H1 (cell line): Measurements from ENCODE around the gene CAPN11. TPM values are rescaled to one million over a fixed set of nuclear protein-coding genes. Genes with fewer than 3 reads are reported as not detected.

ENCODE experiments used
- BACH1 ChIP-seq: IDR thresholded peaks from 2 replicates; pipeline ENCODE4 v1.6.1; 2012; ENCODE audit warnings: low read length, improper control_type of control experiment
- CBX5 ChIP-seq: fragments of 300-800, 300-1000 bp; sonication (generic); IDR thresholded peaks from 2 replicates; pipeline ENCODE4 v1.7.1; 2016; ENCODE audit warnings: antibody characterized with exemption, low read length, low read depth
- CEBPB ChIP-seq: IDR thresholded peaks from 2 replicates; pipeline ENCODE4 v1.6.1; 2012; ENCODE audit warnings: low read depth, low read length
- E2F6 ChIP-seq: IDR thresholded peaks from 2 replicates; pipeline ENCODE4 v1.6.1; 2012; ENCODE audit warnings: inconsistent platforms
- KDM4A ChIP-seq: IDR thresholded peaks from one replicate; pipeline ENCODE4 v1.7.1; 2012; ENCODE audit warnings: low read depth, mild to moderate bottlenecking, moderate library complexity, low read length, inconsistent platforms; ENCODE audit not compliant: severe bottlenecking
- SIRT6 ChIP-seq: IDR thresholded peaks from one replicate; pipeline ENCODE4 v1.7.1; 2012; ENCODE audit warnings: low read length, inconsistent platforms
- TBP ChIP-seq: IDR thresholded peaks from 2 replicates; pipeline ENCODE4 v1.6.1; 2011; ENCODE audit warnings: low read depth, low read length, improper control_type of control experiment
- ZNF274 ChIP-seq: IDR thresholded peaks from 2 replicates; pipeline ENCODE4 v1.7.0; 2012; ENCODE audit warnings: low read length, borderline replicate concordance; ENCODE audit errors: extremely low read depth
- polyA plus RNA-seq, 7 experiments: library from polyadenylated mRNA; depleted of rRNA in 3 of 7; stranded (reverse) in 5 of 7; unstranded in 2 of 7; fragments of >200 nt in 5 of 7; fragments of 200-250 nt in 2 of 7; gene quantifications; 1 replicate in 5 of 7; 2 replicates in 1 of 7; 4 replicates in 1 of 7; pipeline versions ENCODE4 v1.2.1 to v1.2.3, GENCODE V29; 2011 to 2013; ENCODE audit warnings: missing spikeins in 2 of 7, mixed read lengths in 2 of 7
- total RNA-seq: library from RNA; stranded (reverse); fragmentation: NEBNext Ultra II Directional; extraction: Animal tissue kit (Norgen Biotek cat#: 25700); gene quantifications from 2 replicates; pipeline ENCODE4 v1.2.1, GENCODE V29; 2021
- TF ChIP-seq, protein P1 (sequence below): fragments of 300-600 bp; sonication (generic); IDR thresholded peaks from 2 replicates; pipeline ENCODE4 v1.7.1; 2012; ENCODE audit warnings: low read length, moderate library complexity, mild to moderate bottlenecking, inconsistent platforms; ENCODE audit not compliant: insufficient replicate concordance

Gene CAPN11
- total and polyA plus RNA-seq, 2 of the 8 experiments (the other 6 are each of a cell fraction or from before 2014, with no cell fraction given), result 0.95 to 0.97 TPM

DNA sequence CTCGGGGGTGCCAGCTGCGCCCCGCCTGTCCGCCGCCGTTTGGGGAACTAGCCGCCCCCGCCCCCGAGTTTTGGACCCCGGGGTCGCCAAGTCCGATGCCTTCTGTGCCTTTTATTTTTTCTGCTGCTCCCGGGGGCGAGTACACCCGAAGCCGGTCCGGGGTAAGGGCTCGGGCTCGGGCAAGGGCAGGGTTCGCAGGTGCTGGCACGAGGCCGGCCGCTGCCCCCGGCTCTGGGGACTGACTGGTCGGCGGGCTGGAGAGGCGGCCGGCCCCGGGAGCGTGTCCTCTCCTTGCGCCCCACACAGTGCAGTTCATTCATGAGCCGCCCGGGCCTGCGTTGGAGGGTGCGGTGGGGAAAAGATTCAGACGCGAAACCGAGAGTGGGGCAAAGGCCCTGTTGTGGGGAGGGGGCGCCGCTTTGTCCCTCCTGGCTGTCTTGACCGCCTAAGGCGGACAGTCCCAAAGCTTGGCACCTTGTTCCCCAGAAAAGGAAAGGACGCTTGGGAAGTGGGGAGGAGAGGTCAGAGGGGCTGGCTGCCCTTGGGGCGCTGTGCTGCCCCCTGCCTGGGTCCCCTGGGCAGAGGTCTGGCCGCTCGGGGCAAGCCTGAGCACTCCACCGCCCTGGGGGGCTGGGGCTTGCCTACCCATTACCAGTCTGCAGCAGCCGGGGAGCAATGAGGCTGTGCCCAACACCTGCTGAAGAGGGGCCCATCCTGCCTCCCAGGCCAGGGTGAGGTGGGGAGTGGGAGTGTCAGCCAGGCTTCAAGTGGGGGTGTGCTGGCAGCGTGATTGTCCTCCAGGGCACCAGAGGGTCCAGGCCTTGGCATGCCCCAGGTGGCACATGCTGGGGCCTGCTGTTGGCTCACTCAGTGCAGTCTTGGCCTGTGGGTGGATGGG, 30.4 kb upstream of the CAPN11 start (continued):
- TF ChIP-seq, protein P1, sequence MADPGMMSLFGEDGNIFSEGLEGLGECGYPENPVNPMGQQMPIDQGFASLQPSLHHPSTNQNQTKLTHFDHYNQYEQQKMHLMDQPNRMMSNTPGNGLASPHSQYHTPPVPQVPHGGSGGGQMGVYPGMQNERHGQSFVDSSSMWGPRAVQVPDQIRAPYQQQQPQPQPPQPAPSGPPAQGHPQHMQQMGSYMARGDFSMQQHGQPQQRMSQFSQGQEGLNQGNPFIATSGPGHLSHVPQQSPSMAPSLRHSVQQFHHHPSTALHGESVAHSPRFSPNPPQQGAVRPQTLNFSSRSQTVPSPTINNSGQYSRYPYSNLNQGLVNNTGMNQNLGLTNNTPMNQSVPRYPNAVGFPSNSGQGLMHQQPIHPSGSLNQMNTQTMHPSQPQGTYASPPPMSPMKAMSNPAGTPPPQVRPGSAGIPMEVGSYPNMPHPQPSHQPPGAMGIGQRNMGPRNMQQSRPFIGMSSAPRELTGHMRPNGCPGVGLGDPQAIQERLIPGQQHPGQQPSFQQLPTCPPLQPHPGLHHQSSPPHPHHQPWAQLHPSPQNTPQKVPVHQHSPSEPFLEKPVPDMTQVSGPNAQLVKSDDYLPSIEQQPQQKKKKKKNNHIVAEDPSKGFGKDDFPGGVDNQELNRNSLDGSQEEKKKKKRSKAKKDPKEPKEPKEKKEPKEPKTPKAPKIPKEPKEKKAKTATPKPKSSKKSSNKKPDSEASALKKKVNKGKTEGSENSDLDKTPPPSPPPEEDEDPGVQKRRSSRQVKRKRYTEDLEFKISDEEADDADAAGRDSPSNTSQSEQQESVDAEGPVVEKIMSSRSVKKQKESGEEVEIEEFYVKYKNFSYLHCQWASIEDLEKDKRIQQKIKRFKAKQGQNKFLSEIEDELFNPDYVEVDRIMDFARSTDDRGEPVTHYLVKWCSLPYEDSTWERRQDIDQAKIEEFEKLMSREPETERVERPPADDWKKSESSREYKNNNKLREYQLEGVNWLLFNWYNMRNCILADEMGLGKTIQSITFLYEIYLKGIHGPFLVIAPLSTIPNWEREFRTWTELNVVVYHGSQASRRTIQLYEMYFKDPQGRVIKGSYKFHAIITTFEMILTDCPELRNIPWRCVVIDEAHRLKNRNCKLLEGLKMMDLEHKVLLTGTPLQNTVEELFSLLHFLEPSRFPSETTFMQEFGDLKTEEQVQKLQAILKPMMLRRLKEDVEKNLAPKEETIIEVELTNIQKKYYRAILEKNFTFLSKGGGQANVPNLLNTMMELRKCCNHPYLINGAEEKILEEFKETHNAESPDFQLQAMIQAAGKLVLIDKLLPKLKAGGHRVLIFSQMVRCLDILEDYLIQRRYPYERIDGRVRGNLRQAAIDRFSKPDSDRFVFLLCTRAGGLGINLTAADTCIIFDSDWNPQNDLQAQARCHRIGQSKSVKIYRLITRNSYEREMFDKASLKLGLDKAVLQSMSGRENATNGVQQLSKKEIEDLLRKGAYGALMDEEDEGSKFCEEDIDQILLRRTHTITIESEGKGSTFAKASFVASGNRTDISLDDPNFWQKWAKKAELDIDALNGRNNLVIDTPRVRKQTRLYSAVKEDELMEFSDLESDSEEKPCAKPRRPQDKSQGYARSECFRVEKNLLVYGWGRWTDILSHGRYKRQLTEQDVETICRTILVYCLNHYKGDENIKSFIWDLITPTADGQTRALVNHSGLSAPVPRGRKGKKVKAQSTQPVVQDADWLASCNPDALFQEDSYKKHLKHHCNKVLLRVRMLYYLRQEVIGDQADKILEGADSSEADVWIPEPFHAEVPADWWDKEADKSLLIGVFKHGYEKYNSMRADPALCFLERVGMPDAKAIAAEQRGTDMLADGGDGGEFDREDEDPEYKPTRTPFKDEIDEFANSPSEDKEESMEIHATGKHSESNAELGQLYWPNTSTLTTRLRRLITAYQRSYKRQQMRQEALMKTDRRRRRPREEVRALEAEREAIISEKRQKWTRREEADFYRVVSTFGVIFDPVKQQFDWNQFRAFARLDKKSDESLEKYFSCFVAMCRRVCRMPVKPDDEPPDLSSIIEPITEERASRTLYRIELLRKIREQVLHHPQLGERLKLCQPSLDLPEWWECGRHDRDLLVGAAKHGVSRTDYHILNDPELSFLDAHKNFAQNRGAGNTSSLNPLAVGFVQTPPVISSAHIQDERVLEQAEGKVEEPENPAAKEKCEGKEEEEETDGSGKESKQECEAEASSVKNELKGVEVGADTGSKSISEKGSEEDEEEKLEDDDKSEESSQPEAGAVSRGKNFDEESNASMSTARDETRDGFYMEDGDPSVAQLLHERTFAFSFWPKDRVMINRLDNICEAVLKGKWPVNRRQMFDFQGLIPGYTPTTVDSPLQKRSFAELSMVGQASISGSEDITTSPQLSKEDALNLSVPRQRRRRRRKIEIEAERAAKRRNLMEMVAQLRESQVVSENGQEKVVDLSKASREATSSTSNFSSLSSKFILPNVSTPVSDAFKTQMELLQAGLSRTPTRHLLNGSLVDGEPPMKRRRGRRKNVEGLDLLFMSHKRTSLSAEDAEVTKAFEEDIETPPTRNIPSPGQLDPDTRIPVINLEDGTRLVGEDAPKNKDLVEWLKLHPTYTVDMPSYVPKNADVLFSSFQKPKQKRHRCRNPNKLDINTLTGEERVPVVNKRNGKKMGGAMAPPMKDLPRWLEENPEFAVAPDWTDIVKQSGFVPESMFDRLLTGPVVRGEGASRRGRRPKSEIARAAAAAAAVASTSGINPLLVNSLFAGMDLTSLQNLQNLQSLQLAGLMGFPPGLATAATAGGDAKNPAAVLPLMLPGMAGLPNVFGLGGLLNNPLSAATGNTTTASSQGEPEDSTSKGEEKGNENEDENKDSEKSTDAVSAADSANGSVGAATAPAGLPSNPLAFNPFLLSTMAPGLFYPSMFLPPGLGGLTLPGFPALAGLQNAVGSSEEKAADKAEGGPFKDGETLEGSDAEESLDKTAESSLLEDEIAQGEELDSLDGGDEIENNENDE, result no peak
- TF ChIP-seq E2F6 (no peak; the same call in 1 of the 2 replicates), ZNF274 (no peak), KDM4A (peak; percentile 36), SIRT6 (no peak), CEBPB (no peak), TBP (no peak), CBX5 (no peak), BACH1 (no peak)
